GM12878 (cell line): ENCODE results near the gene LRP1B. TPM values are rescaled to one million over a fixed set of nuclear protein-coding genes. Genes with fewer than 3 reads are reported as not detected.

ENCODE experiments used
- ATAC-seq: fragments of 200-7000 bp; cut with Tn5 transposase; 3 replicates; pipeline ENCODE4 v1.9.1; 2020; ENCODE audit warnings: mild to moderate bottlenecking, moderate library complexity
- BruUV-seq: library from RNA; stranded (reverse); fragments of 400-500 nt; replicated peaks from 2 replicates; lab custom pipeline; 2021; lab: Mats Ljungman, UMichigan
- CTCF ChIA-PET: fragments of 300-600 bp; sonication (Branson Sonifier 250); formaldehyde crosslinking; extraction: SDS; loops from one replicate; lab custom pipeline; 2021; ENCODE audit warnings: inconsistent platforms; lab: Yijun Ruan, JAX
- POLR2A ChIA-PET: fragments of 350-600 bp; formaldehyde crosslinking; extraction: SDS; loops from one replicate; lab custom pipeline; 2021; ENCODE audit warnings: inconsistent platforms; lab: Charles Lee
- RAD21 ChIA-PET: fragments of 300-600 bp; sonication (Branson Sonifier 250); formaldehyde crosslinking; loops from one replicate; lab custom pipeline; 2023; ENCODE audit warnings: antibody characterized with exemption; ENCODE audit not compliant: unreplicated experiment; lab: Charles Lee
- SMC1A ChIA-PET: fragments of 300-600 bp; sonication (Branson Sonifier 250); formaldehyde crosslinking; loops from one replicate; lab custom pipeline; 2023; ENCODE audit not compliant: unreplicated experiment, uncharacterized antibody; lab: Charles Lee
- DNase-seq: peaks from one replicate; pipeline ENCODE4 v3.0.0-alpha.2; 2011; ENCODE audit warnings: low read depth, low spot score
- FAIRE-seq: peaks from 3 replicates; lab custom pipeline; 2011; peaks lifted over from hg19 to GRCh38; lab: Jason Lieb, UNC
- H2AFZ ChIP-seq: 2 replicates; pipeline ENCODE4 v1.6.0; 2011; ENCODE audit warnings: low read depth, low read length, control low read depth; ENCODE audit not compliant: control insufficient read depth
- H3K27ac ChIP-seq: 2 replicates; pipeline ENCODE4 v1.5.1; 2011; ENCODE audit warnings: control low read depth; ENCODE audit not compliant: control insufficient read depth, insufficient read depth
- H3K27me3 ChIP-seq, 2 experiments: replicated peaks in 1 of 2; 2 replicates each; pipeline versions ENCODE4 v1.6.0 to v1.6.1; 2011; ENCODE audit warnings: low read length in 1 of 2; ENCODE audit not compliant: control insufficient read depth in 2 of 2, insufficient read depth in 2 of 2
- H3K36me3 ChIP-seq, 2 experiments: 2 replicates each; pipeline ENCODE4 v1.5.1; 2011; ENCODE audit warnings: low read length in 1 of 2; ENCODE audit not compliant: control insufficient read depth in 2 of 2, insufficient read depth in 2 of 2
- H3K4me1 ChIP-seq: 2 replicates; pipeline ENCODE4 v1.6.1; 2011; ENCODE audit warnings: mild to moderate bottlenecking, low read length, moderate library complexity, mixed read lengths; ENCODE audit not compliant: control insufficient read depth, insufficient read depth
- H3K4me2 ChIP-seq: 2 replicates; pipeline ENCODE4 v1.6.0; 2011; ENCODE audit warnings: control low read depth; ENCODE audit not compliant: control insufficient read depth, insufficient read depth
- H3K4me3 ChIP-seq: fragments of 200-600 bp; sonication (generic); 2 replicates; pipeline ENCODE4 v1.5.1; 2016
- H3K79me2 ChIP-seq: 2 replicates; pipeline ENCODE4 v1.6.0; 2011; ENCODE audit warnings: low read length; ENCODE audit not compliant: control insufficient read depth, insufficient read depth
- H3K9ac ChIP-seq: 2 replicates; pipeline ENCODE4 v1.8.0; 2011; ENCODE audit warnings: low read length, control low read depth, mixed read lengths; ENCODE audit not compliant: control insufficient read depth, insufficient read depth
- H3K9me3 ChIP-seq: replicated peaks from 3 replicates; pipeline ENCODE4 v1.5.1; 2011; ENCODE audit warnings: mild to moderate bottlenecking, low read length; ENCODE audit not compliant: control insufficient read depth, insufficient read depth
- H4K20me1 ChIP-seq: 2 replicates; pipeline ENCODE4 v1.6.0; 2011; ENCODE audit not compliant: control insufficient read depth, insufficient read depth
- ATF3 ChIP-seq: IDR thresholded peaks from 2 replicates; pipeline ENCODE4 v1.6.1; 2011; ENCODE audit warnings: low read depth, mild to moderate bottlenecking, low read length, moderate library complexity, borderline replicate concordance; ENCODE audit errors: extremely low read depth
- RELB ChIP-seq: fragments of 450-650 bp; IDR thresholded peaks from 2 replicates; pipeline ENCODE4 v1.6.1; 2017; ENCODE audit warnings: low read depth, mild to moderate bottlenecking, moderate library complexity
- SMARCA5 ChIP-seq: fragments of 450-650 bp; IDR thresholded peaks from 2 replicates; pipeline ENCODE4 v1.6.1; 2017; ENCODE audit warnings: mild to moderate bottlenecking
- SREBF2 ChIP-seq: IDR thresholded peaks from 2 replicates; pipeline ENCODE4 v1.6.1; 2012; ENCODE audit warnings: mild to moderate bottlenecking, low read length
- ZNF592 ChIP-seq: fragments of 450-650 bp; IDR thresholded peaks from 2 replicates; pipeline ENCODE4 v1.6.1; 2017; ENCODE audit warnings: mild to moderate bottlenecking, moderate library complexity
- WGBS: methylation state at CpG from one replicate; pipeline ENCODE4 v1.1.6; 2016; ENCODE audit warnings: low lambda C conversion rate; ENCODE audit not compliant: insufficient replicate concordance, insufficient coverage; ENCODE audit errors: missing lambda C conversion rate; 5-methylcytosine and 5-hydroxymethylcytosine counted together
- in situ Hi-C: fragments of 300-500 bp; cut with MboI; formaldehyde crosslinking; loops from 9 replicates; pipeline ENCODE4 v1.14.3; 2018; ENCODE audit warnings: mixed read lengths
- intact Hi-C: fragments of 100-400 bp; cut with micrococcal nuclease; formaldehyde crosslinking; loops from one replicate; pipeline ENCODE4 v1.14.2; 2022; ENCODE audit not compliant: unreplicated experiment
- polyA plus RNA-seq, 11 experiments: library from polyadenylated mRNA; depleted of rRNA in 4 of 11; unstranded in 6 of 11; stranded (reverse) in 5 of 11; fragments of >200 nt; fragmentation: Nextera tagmentation in 4 of 11; fragmentation: Illumina TruSeq in 1 of 11; extraction: Ambion mirVana in 4 of 11; extraction: Trizol in 1 of 11; gene quantifications; 1 replicate in 1 of 11; 2 replicates in 10 of 11; pipeline versions ENCODE4 v1.2.1 to v1.2.3, GENCODE V29; 2011 to 2016; ENCODE audit warnings: inconsistent platforms in 2 of 11, missing spikeins in 2 of 11, low read depth in 1 of 11
- total RNA-seq, 4 experiments: library from RNA; depleted of rRNA in 3 of 4; stranded (reverse); fragments of >200 nt in 3 of 4; fragmentation: Illumina TruSeq in 1 of 4; extraction: Trizol in 1 of 4; gene quantifications; 2 replicates each; pipeline versions ENCODE4 v1.2.1 to v1.2.3, GENCODE V29; 2013 to 2021

Gene LRP1B
- total and polyA plus RNA-seq, 10 of the 15 experiments (the other 5 are each of a cell fraction or from before 2014, with no cell fraction given), result under 0.01 to 0.06 (median 0.03) TPM; not detected in 5

GRCh38 chr2:142082368-142082767 lies 48.4 kb downstream of the LRP1B start:
- ChIA-PET POLR2A (no interaction called here), RAD21 (no interaction called here), SMC1A (no interaction called here), CTCF (no interaction called here)
- no peaks in the 10 kb centered on the region for H3K27me3 ChIP-seq
- no peak overlapping the region for H3K4me2 ChIP-seq
- FAIRE-seq (no peak), ATAC-seq (no peak), DNase-seq (no peak)
- H4K20me1 ChIP-seq, result no peaks in the 10 kb centered on the region
- H3K9me3 ChIP-seq, result no peaks in the 10 kb centered on the region
- no peak overlapping the region for H2AFZ ChIP-seq
- intact Hi-C loops (no loop called here), in situ Hi-C loops (no loop called here)
- H3K4me3 ChIP-seq, result no peak overlapping the region
- H3K79me2 ChIP-seq, result no peaks in the 10 kb centered on the region
- no peaks in the 10 kb centered on the region for H3K36me3 ChIP-seq
- H3K4me1 ChIP-seq, result no peaks in the 10 kb centered on the region
- TF ChIP-seq ATF3, result no peak
- no peak for TF ChIP-seq RELB
- TF ChIP-seq ZNF592, result no peak
- TF ChIP-seq SMARCA5, result no peak
- TF ChIP-seq SREBF2, result no peak
- H3K9ac ChIP-seq, result no peak overlapping the region
- no peak overlapping the region for H3K27ac ChIP-seq
- no TSS peak for BruUV-seq
- 18% methylated on average over 3 of the region's 3 CpGs for WGBS
